Endothelial cell of umbilical vein (primary cell): ENCODE measurements around the gene RBM27. TPM values are rescaled to one million over a fixed set of nuclear protein-coding genes. Genes with fewer than 3 reads are reported as not detected.

ENCODE experiments used
- BruUV-seq: library from RNA; stranded (reverse); fragments of 400-500 nt; replicated peaks from 2 replicates; lab custom pipeline; 2021; lab: Mats Ljungman, UMichigan
- CTCF ChIA-PET: fragments of 300-600, 350-600 bp; sonication (Branson Sonifier 250); formaldehyde crosslinking; loops from one replicate; lab custom pipeline; 2021; ENCODE audit warnings: antibody characterized with exemption, inconsistent platforms; lab: Charles Lee
- POLR2A ChIA-PET: fragments of 300-600, 350-600 bp; sonication (Branson Sonifier 250); formaldehyde crosslinking; loops from one replicate; lab custom pipeline; 2021; ENCODE audit warnings: antibody characterized with exemption, inconsistent platforms; lab: Charles Lee
- DNase-seq: peaks from one replicate; pipeline ENCODE4 v3.0.0-alpha.2; 2011; ENCODE audit warnings: low read depth, low spot score
- FAIRE-seq: peaks from 2 replicates; lab custom pipeline; 2011; peaks lifted over from hg19 to GRCh38; lab: Jason Lieb, UNC
- H2AFZ ChIP-seq: 2 replicates; pipeline ENCODE4 v1.6.0; 2012; ENCODE audit warnings: low read depth, low read length, control low read depth, inconsistent platforms
- H3K27ac ChIP-seq: 2 replicates; pipeline ENCODE4 v1.5.1; 2011; ENCODE audit warnings: low read depth, mild to moderate bottlenecking, control low read depth, low read length, moderate library complexity; ENCODE audit not compliant: insufficient read depth
- H3K27me3 ChIP-seq, 2 experiments: 2 replicates each; pipeline versions ENCODE4 v1.6.0 to v1.6.1; 2011; ENCODE audit warnings: low read length in 2 of 2, mixed read lengths in 1 of 2; ENCODE audit not compliant: control insufficient read depth in 2 of 2, insufficient read depth in 2 of 2
- H3K36me3 ChIP-seq, 2 experiments: 2 replicates in 1 of 2; 3 replicates in 1 of 2; pipeline ENCODE4 v1.5.1; 2011; ENCODE audit warnings: low read length in 2 of 2, mild to moderate bottlenecking in 1 of 2, moderate library complexity in 1 of 2; ENCODE audit not compliant: control insufficient read depth in 2 of 2, insufficient read depth in 2 of 2; ENCODE audit errors: extremely low read depth in 1 of 2
- H3K4me1 ChIP-seq: 3 replicates; pipeline ENCODE4 v1.5.1; 2011; ENCODE audit warnings: mild to moderate bottlenecking, low read length; ENCODE audit not compliant: control insufficient read depth, insufficient read depth; ENCODE audit errors: extremely low read depth
- H3K4me2 ChIP-seq: 2 replicates; pipeline ENCODE4 v1.6.1; 2011; ENCODE audit warnings: low read length, control low read depth, mixed read lengths; ENCODE audit not compliant: insufficient read depth
- H3K4me3 ChIP-seq, 3 experiments: fragments of 200-600 bp in 1 of 3; sonication (generic), shearing (Covaris generic) in 1 of 3; replicated peaks in 1 of 3; 2 replicates each; pipeline ENCODE4 v1.5.1; 2011 to 2016; ENCODE audit warnings: control low read depth in 3 of 3, low read length in 3 of 3, mild to moderate bottlenecking in 2 of 3, inconsistent platforms in 1 of 3, low read depth in 1 of 3, moderate library complexity in 1 of 3; ENCODE audit not compliant: insufficient read depth in 1 of 3
- H3K79me2 ChIP-seq: 2 replicates; pipeline ENCODE4 v1.6.0; 2012; ENCODE audit warnings: low read length, inconsistent platforms; ENCODE audit not compliant: control insufficient read depth, insufficient read depth
- H3K9ac ChIP-seq: replicated peaks from 2 replicates; pipeline ENCODE3; 2011; ENCODE audit warnings: low read length, control low read depth; ENCODE audit not compliant: insufficient read depth; ENCODE audit errors: extremely low read depth
- H3K9me1 ChIP-seq: replicated peaks from 3 replicates; pipeline ENCODE4 v1.6.0; 2011; ENCODE audit warnings: mild to moderate bottlenecking, low read length; ENCODE audit not compliant: control insufficient read depth, insufficient read depth; ENCODE audit errors: extremely low read depth
- H3K9me3 ChIP-seq: replicated peaks from 2 replicates; pipeline ENCODE4 v1.5.1; 2012; ENCODE audit warnings: low read length, inconsistent platforms; ENCODE audit not compliant: control insufficient read depth, insufficient read depth
- H4K20me1 ChIP-seq: replicated peaks from 2 replicates; pipeline ENCODE3; 2011; ENCODE audit warnings: mild to moderate bottlenecking, low read length; ENCODE audit not compliant: control insufficient read depth, insufficient read depth; ENCODE audit errors: extremely low read depth
- CTCF ChIP-seq, 2 donors: IDR thresholded peaks; 1 replicate in 1 of 2; 2 replicates in 1 of 2; pipeline ENCODE4 v1.5.1; 2011; ENCODE audit warnings: low read length in 2 of 2, mild to moderate bottlenecking in 2 of 2, moderate library complexity in 2 of 2, control low read depth in 1 of 2, inconsistent platforms in 1 of 2, low read depth in 1 of 2; ENCODE audit not compliant: insufficient read depth in 1 of 2; ENCODE audit errors: extremely low read depth in 1 of 2
- EZH2 ChIP-seq: IDR thresholded peaks from 2 replicates; pipeline ENCODE4 v1.6.1; 2012; ENCODE audit warnings: borderline replicate concordance, low read depth, mild to moderate bottlenecking, moderate library complexity, low read length, inconsistent platforms; ENCODE audit not compliant: severe bottlenecking
- FOS ChIP-seq: IDR thresholded peaks from 2 replicates; pipeline ENCODE4 v1.6.1; 2011; ENCODE audit warnings: mild to moderate bottlenecking, low read length, moderate library complexity, borderline replicate concordance; ENCODE audit not compliant: insufficient read depth
- GATA2 ChIP-seq: IDR thresholded peaks from 2 replicates; pipeline ENCODE4 v1.7.0; 2011; ENCODE audit warnings: low read depth, mild to moderate bottlenecking, moderate library complexity, mixed read lengths, low read length; ENCODE audit not compliant: insufficient read length, insufficient read depth
- JUN ChIP-seq: IDR thresholded peaks from 2 replicates; pipeline ENCODE4 v1.6.1; 2011; ENCODE audit warnings: borderline replicate concordance, low read depth; ENCODE audit not compliant: insufficient read length, insufficient read depth
- MAX ChIP-seq: IDR thresholded peaks from 2 replicates; pipeline ENCODE4 v1.6.1; 2011; ENCODE audit not compliant: insufficient read depth, insufficient read length
- MYC ChIP-seq: IDR thresholded peaks from one replicate; pipeline ENCODE4 v1.6.1; 2011; ENCODE audit warnings: mild to moderate bottlenecking, low read depth, low read length
- POLR2A ChIP-seq: IDR thresholded peaks from 2 replicates; pipeline ENCODE4 v1.6.1; 2012; ENCODE audit warnings: low read depth, mild to moderate bottlenecking, control low read depth, low read length
- POLR2AphosphoS5 ChIP-seq: IDR thresholded peaks from 2 replicates; pipeline ENCODE4 v1.6.1; 2012; ENCODE audit warnings: low read depth, mild to moderate bottlenecking, control low read depth, low read length, moderate library complexity; ENCODE audit not compliant: insufficient read depth
- dilution Hi-C: fragments of 300-500 bp; cut with MboI; formaldehyde crosslinking; loops from one replicate; pipeline ENCODE4 v1.15.0; 2019; ENCODE audit warnings: low sequenced_read_pairs; ENCODE audit not compliant: extremely low pct_ligation_motif_present
- intact Hi-C: fragments of 100-400 bp; cut with micrococcal nuclease; formaldehyde crosslinking; loops from one replicate; pipeline ENCODE4 v1.10.0; 2022
- polyA plus RNA-seq, 4 experiments: library from polyadenylated mRNA; depleted of rRNA in 3 of 4; stranded (reverse) in 3 of 4; unstranded in 1 of 4; fragments of >200 nt; gene quantifications; 2 replicates each; pipeline versions ENCODE4 v1.2.1 to v1.2.3, GENCODE V29; 2011 to 2012; ENCODE audit warnings: missing spikeins in 1 of 4
- total RNA-seq: library from RNA; stranded (reverse); gene quantifications from 2 replicates; pipeline ENCODE4 v1.2.3, GENCODE V29; 2021

RBM27 gene
- total and polyA plus RNA-seq, 2 donors (not counting 3 experiments of a cell fraction or from before 2014, with no cell fraction given): 6.3 to 17.7 TPM

GRCh38 chr5:146192571-146193043 is 10.8 kb upstream of the RBM27 start:
- Histone ChIP-seq H3K27me3 (peaks cover 0 to 17% of the 10 kb centered on the region in 2 experiments), H3K4me2 (no peak overlapping the region), H3K9me1 (no peaks in the 10 kb centered on the region), H3K4me3 (no peak overlapping the region), H3K4me1 (no peaks in the 10 kb centered on the region), H3K36me3 (no peaks in the 10 kb centered on the region), H3K27ac (no peak overlapping the region), H3K9ac (no peak overlapping the region), H2AFZ (no peak overlapping the region), H3K79me2 (no peaks in the 10 kb centered on the region), H4K20me1 (no peaks in the 10 kb centered on the region), H3K9me3 (no peaks in the 10 kb centered on the region)
- no TSS peak for BruUV-seq
- dilution Hi-C loops: no loop called here
- DNase-seq: no peak
- CTCF ChIA-PET: interaction anchor here (1.4 kb wide), 1 partner anchor 9 kb away, joined by 3 read pairs; no protein-coding TSS in a partner anchor
- intact Hi-C loops: no loop called here
- POLR2A ChIA-PET: no interaction called here
- TF ChIP-seq GATA2 (no peak), CTCF (IDR thresholded peaks at IDR 0.05; ENCODE audit: extremely low read depth in 1 of 2, insufficient read depth in 1 of 2, low read depth in 1 of 2, low read length in 2 of 2) (no peak), POLR2A (no peak), MAX (no peak), EZH2 (no peak), POLR2AphosphoS5 (no peak), MYC (no peak), FOS (no peak), JUN (no peak)
- no peak for FAIRE-seq
